Heart left ventricle (tissue), 13 donors: Measurements from ENCODE around the gene SMCR8.

Source experiments
- CTCF ChIP-seq, 12 donors: fragments of 200-600 bp; sonication (generic) in 4 of 12; IDR thresholded peaks; one replicate each; pipeline versions ENCODE4 v1.5.0 to v1.8.0; 2018 to 2022; ENCODE audit warnings: antibody characterized with exemption in 12 of 12, mild to moderate bottlenecking in 5 of 12
- POLR2A ChIP-seq, 2 donors: fragments of 450-650 bp; IDR thresholded peaks; one replicate each; pipeline ENCODE4 v1.6.1; 2017; ENCODE audit warnings: antibody characterized with exemption in 2 of 2, mild to moderate bottlenecking in 2 of 2, moderate library complexity in 2 of 2
- donor health status: ischemic (EF 13 %, LVEDD 7.1; RV severe dilation, severe dysfunction).
- donor health status: DM: no; HTN: yes; CAD: no.
- donor health status: DM: no; HTN: no; CAD: no.
- donor health status: ischemic (EF 25% LVEDD 6.9; RV normal size, moderate dysfunction).
- donor health status: ischemic (EF 25% LVEDD 5.7; RV mildly dilated, moderate dysfunction).
- donor health status: ischemic (EF 35%, LVEDD 5.7; RV mildly dilated, moderate dysfunction).
- donor health status: nonischemic (EF 11% LVEDD 7.7; RV severe dilation, severe dysfunction).
- donor health status: DM: yes; HTN: yes; CAD: no.
- donor health status: PGD.
- donor health status: ischemic (EF 29% LVEDD 5.4; RV normal size, mild dysfunction).
- donor health status: nonischemic (EF 23%, LVEDD 6.1; RV moderate dilation, normal function).

GRCh38 chr17:18281788-18282187, 33.3 kb upstream of the SMCR8 start:
- TF ChIP-seq CTCF (IDR thresholded peaks at IDR 0.05) (no peak), POLR2A (IDR thresholded peaks at IDR 0.05) (no peak)
